ENCODE data around the gene DCAF8L2.

The DCAF8L2 gene

DNA sequence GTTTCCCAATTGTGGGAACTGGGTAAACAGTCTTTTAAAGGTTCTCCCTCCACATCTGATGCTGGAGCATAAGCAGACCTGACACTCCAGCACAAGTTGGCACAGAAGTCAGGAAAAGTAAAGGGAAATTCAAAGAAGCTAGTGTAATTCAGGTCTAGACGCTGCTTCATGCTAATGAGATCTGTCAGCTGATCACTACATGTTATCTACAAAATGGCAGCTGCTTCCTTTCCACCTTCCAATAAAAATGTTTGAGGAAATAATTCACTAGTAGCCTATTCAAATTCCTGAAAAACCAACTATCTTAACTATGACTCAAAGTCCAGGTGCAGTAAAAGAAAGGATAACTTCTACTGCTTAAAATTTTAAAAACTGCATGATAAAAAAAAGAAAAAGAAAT, 29.3 kb downstream of the DCAF8L2 start:
- FAIRE-seq (no peak), DNase-seq (ENCODE audit: insufficient read length, low spot score) (no peak)
- TF ChIP-seq, protein P1, sequence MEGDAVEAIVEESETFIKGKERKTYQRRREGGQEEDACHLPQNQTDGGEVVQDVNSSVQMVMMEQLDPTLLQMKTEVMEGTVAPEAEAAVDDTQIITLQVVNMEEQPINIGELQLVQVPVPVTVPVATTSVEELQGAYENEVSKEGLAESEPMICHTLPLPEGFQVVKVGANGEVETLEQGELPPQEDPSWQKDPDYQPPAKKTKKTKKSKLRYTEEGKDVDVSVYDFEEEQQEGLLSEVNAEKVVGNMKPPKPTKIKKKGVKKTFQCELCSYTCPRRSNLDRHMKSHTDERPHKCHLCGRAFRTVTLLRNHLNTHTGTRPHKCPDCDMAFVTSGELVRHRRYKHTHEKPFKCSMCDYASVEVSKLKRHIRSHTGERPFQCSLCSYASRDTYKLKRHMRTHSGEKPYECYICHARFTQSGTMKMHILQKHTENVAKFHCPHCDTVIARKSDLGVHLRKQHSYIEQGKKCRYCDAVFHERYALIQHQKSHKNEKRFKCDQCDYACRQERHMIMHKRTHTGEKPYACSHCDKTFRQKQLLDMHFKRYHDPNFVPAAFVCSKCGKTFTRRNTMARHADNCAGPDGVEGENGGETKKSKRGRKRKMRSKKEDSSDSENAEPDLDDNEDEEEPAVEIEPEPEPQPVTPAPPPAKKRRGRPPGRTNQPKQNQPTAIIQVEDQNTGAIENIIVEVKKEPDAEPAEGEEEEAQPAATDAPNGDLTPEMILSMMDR (IDR thresholded peaks at IDR 0.05; ENCODE audit: insufficient read depth, missing control alignments), result no peak

- TF ChIP-seq, protein P1 (IDR thresholded peaks at IDR 0.05; ENCODE audit: insufficient read depth, missing control alignments), result no peak
- DNase-seq (ENCODE audit: insufficient read length, low spot score) (no peak), FAIRE-seq (no peak)
Measured at GRCh38 chrX:27619975-27620374, 29.8 kb downstream of the DCAF8L2 start.

DNA sequence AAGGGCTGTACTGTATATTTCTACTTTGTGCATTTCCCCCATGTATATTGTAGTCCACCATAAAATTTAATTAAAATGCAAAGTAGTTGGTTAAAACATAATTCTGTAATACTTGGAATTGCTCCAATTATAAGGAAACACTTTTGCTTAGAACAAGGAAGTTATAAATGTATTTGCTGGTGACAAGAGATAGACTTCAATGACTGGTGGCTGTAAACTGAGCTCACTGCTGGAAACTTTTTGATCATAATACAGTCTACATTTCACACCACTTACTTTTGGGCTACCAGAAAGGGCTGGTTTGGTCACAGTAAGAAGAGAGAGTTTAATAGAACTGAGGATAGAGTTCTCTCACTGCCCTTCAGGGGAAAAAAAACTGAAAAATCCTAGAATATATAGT, 32.7 kb downstream of the DCAF8L2 start:
- TF ChIP-seq, protein P1 (IDR thresholded peaks at IDR 0.05; ENCODE audit: insufficient read depth, missing control alignments), result no peak

DNA sequence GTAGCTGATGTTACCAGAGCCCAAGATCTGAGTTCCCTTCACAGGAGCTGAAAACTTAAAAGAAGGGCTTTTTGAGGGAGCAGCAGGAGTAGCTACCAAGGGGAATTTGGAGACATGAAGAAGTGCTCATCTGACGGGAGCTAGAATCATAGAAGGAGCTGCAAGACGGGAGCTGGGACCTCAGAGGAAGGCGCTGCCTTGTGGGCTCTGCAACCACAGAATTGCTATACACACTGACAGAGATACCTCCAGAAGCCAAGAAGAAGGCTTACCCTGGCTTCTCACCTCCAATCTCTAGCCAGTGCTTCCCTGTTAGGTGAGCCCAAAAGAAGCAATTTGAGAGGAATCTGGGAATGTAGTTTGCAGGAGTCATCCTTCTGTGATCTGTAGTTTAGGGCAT, 35.9 kb downstream of the DCAF8L2 start:
- DNase-seq (ENCODE audit: insufficient read length, low spot score) (no peak), FAIRE-seq (no peak)

More for the DNA sequence above, 32.7 kb downstream of the DCAF8L2 start:
- FAIRE-seq (no peak), DNase-seq (ENCODE audit: insufficient read length, low spot score) (no peak)

DNA sequence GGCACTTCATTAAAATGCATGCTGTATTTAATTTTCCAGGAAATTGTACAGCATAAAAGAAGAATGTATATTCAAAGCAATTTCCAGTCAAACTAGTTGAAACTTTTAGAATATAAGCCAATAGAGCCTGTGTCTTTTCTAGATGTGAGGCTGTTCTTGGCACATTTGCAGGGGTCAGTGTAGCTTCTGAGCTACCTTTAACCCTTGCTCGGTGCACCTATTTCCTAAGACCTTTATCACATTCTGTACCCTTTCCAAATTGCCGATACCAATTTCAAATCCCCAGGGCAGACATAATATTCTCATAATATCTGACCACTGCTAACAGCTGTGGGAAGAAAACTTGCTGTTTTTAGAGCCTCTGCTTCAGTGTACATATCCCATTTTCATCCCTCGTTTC, 43.2 kb downstream of the DCAF8L2 start:
- TF ChIP-seq, protein P1 (IDR thresholded peaks at IDR 0.05; ENCODE audit: insufficient read depth, missing control alignments), result no peak
- DNase-seq (ENCODE audit: insufficient read length, low spot score) (no peak), FAIRE-seq (no peak)

More for the DNA sequence above, 35.9 kb downstream of the DCAF8L2 start:
- TF ChIP-seq, protein P1 (IDR thresholded peaks at IDR 0.05; ENCODE audit: insufficient read depth, missing control alignments), result no peak

DNA sequence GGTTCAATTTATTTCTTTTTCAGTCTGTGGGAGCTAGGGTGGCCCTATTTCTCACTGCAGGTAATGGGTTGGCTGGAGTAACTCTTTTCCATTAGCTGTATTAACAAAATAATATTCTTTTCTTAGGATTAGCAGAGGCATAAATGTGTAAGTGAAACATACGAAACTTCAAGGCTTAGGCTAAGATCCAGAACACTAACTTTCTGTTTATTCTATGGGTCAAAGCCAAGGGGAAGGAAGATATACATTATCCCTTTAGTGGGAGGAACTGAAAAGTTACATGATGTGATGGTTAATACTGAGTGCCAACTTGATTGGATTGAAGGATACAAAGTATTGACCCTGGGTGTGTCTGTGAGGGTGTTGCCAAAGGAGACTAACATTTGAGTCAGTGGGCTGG, 66.4 kb downstream of the DCAF8L2 start:
- FAIRE-seq (no peak), DNase-seq (ENCODE audit: insufficient read length, low spot score) (no peak)
- TF ChIP-seq, protein P1 (IDR thresholded peaks at IDR 0.05; ENCODE audit: insufficient read depth, missing control alignments), result no peak

DNA sequence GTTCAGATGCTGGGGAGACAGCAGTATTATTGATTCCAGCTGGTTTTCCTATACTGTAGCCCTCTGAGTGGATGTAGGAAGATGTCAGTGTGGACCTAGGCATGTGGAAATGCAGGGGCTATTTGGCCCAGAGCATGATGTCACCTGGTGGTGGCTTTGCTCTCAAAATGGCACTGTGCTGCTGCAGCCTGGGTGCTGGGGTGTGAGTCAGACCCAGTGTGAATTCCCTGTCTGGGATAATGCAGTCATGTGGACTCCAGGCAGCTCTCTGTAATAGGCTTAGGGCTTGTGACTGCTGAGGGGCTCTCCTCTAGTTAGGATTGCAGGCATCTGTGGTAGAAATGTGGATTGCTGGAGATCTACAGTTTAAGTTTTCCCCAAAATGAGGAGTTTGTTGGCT, 70.7 kb downstream of the DCAF8L2 start:
- TF ChIP-seq, protein P1 (IDR thresholded peaks at IDR 0.05; ENCODE audit: insufficient read depth, missing control alignments), result no peak
- FAIRE-seq, result no peak
- no peak for DNase-seq (ENCODE audit: insufficient read length, low spot score)
